Adrenal gland (tissue), 12 donors: ENCODE measurements around the gene TAF6. TPM values are rescaled to one million over a fixed set of nuclear protein-coding genes. Genes with fewer than 3 reads are reported as not detected.
A peak's percentile ranks its signal among the peaks of the same experiment; 100 is the strongest.

ENCODE experiments used
- DNase-seq, 7 donors: peaks; one replicate each; pipeline ENCODE4 v3.0.0-alpha.2; 2019 to 2020
- H3K27ac ChIP-seq, 5 donors: fragments of 200-600 bp; sonication (generic) in 4 of 5; 1 replicate in 3 of 5; 2 replicates in 2 of 5; pipeline versions ENCODE4 v1.5.1 to v1.8.0; 2016 to 2020; ENCODE audit warnings: mild to moderate bottlenecking in 1 of 5
- H3K27me3 ChIP-seq: fragments of 200-600 bp; 2 replicates; pipeline ENCODE4 v1.8.0; 2021
- H3K36me3 ChIP-seq, 2 donors: fragments of 200-600 bp; replicated peaks in 1 of 2; 1 replicate in 1 of 2; 2 replicates in 1 of 2; pipeline versions ENCODE4 v1.5.1 to v1.8.0; 2018 to 2022
- H3K4me1 ChIP-seq, 2 donors: fragments of 200-600 bp; replicated peaks in 1 of 2; 1 replicate in 1 of 2; 2 replicates in 1 of 2; pipeline versions ENCODE4 v1.5.1 to v1.8.0; 2018 to 2021
- H3K4me3 ChIP-seq, 4 donors: fragments of 200-600 bp; sonication (generic) in 3 of 4; one replicate each; pipeline ENCODE4 v1.5.1; 2016 to 2018
- H3K9me3 ChIP-seq, 3 donors: fragments of 200-600 bp; sonication (generic) in 1 of 3; replicated peaks in 1 of 3; 1 replicate in 2 of 3; 2 replicates in 1 of 3; pipeline versions ENCODE4 v1.5.1 to v1.8.0; 2016 to 2021
- POLR2A ChIP-seq, 2 donors: fragments of 450-650 bp; IDR thresholded peaks; one replicate each; pipeline ENCODE4 v1.6.1; 2017; ENCODE audit warnings: antibody characterized with exemption in 2 of 2, mild to moderate bottlenecking in 2 of 2, moderate library complexity in 1 of 2
- WGBS, 4 donors: extraction: QIAGEN DNeasy Blood & Tissue Kit in 2 of 4; methylation state at CpG; one replicate each; pipeline versions ENCODE4 v1.1.5 to v1.1.7; 2013 to 2017; 5-methylcytosine and 5-hydroxymethylcytosine counted together
- intact Hi-C, 2 donors: fragments of 100-400 bp; cut with DNase I; formaldehyde crosslinking; loops; one replicate each; pipeline versions ENCODE4 v1.14.1 to v1.15.0; 2022 to 2023
- polyA plus RNA-seq, 3 donors: library from polyadenylated mRNA; stranded (reverse); fragments of 200-250 nt in 2 of 3; fragments of 350-450 nt in 1 of 3; fragmentation: Illumina TruSeq in 1 of 3; extraction: RNeasy Lipid Tissue Mini Kit (QIAGEN cat#74804) in 1 of 3; gene quantifications; one replicate each; pipeline ENCODE4 v1.2.3, GENCODE V29; 2013 to 2014
- total RNA-seq, 9 donors: library from RNA; depleted of rRNA in 4 of 9; stranded (reverse); fragments of >200 nt in 4 of 9; fragments of 120-200 nt in 1 of 9; fragmentation: NEBNext Ultra II Directional in 1 of 9; extraction: Animal tissue kit (Norgen Biotek cat#: 25700) in 1 of 9; gene quantifications; one replicate each; pipeline versions ENCODE4 v1.1.0 to v1.2.4, GENCODE V29; 2013 to 2023
- TF ChIP-seq, protein P1 (sequence below), 6 experiments: fragments of 450-650 bp in 4 of 6; fragments of 200-600 bp in 2 of 6; sonication (generic) in 1 of 6; IDR thresholded peaks; 1 replicate in 5 of 6; 2 replicates in 1 of 6; pipeline versions ENCODE4 v1.5.1 to v1.8.0; 2016 to 2021; ENCODE audit warnings: antibody characterized with exemption in 6 of 6, mild to moderate bottlenecking in 2 of 6, moderate library complexity in 1 of 6
- donor health status: healthy with polysubstance abuse.
- donor health status: Bipolar disorder and iron deficiency.
- donor health status: DM: yes; HTN: yes; CAD: no.
- donor health status: DM: no; HTN: no; CAD: no.
- donor health status: DM: no; HTN: no; CAD: no.
- donor health status: DM: yes; HTN: yes; CAD: no.

Gene TAF6
- total and polyA plus RNA-seq, 12 donors: 16.0 to 141 (median 68.7) TPM

DNA sequence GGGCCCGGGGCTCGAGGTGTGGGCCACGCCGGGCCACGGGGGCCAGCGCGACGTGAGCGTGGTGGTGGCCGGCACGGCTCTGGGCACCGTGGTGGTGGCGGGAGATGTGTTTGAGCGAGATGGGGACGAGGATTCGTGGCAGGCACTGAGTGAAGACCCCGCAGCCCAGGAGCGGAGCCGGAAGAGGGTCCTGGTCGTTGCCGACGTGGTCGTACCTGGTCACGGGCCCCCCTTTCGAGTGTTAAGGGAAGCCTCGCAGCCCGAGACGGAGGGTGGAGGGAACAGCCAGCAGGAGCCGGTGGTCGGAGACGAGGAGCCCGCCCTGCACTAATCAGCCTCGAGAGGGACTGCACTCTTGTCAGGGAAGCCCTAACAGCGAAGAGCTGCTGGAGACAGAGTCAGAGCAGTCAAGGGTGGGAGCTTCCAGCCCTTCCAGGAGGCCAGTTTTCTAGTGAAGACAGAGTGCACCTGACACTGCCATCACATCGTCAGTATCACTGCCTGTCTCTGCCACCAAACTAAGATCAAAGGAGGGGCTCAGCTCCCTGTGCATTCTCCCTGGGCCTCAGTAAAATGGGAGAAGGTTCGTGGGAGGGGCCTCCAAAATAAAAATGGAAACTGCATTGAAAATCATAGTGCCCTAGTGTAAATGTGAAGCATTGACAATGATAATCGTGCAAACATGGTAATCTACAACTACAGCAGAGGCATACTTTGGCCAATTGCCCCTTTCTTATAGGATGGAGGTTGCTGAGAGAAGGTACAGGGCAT, 8.9 kb upstream of the TAF6 start:
- Histone ChIP-seq H3K4me1 (peaks cover 14 to 26% of the 10 kb centered on the region in 2 donors), H3K27me3 (no peaks in the 10 kb centered on the region), H3K36me3 (no peaks in the 10 kb centered on the region), H3K9me3 (no peaks in the 10 kb centered on the region), H3K4me3 (peak overlapping the region; percentile 25 to 95 (median 71)), H3K27ac (peak overlapping the region in 3 of 5 donors; percentile 87 to 99 (median 95))
- TF ChIP-seq, protein P1, sequence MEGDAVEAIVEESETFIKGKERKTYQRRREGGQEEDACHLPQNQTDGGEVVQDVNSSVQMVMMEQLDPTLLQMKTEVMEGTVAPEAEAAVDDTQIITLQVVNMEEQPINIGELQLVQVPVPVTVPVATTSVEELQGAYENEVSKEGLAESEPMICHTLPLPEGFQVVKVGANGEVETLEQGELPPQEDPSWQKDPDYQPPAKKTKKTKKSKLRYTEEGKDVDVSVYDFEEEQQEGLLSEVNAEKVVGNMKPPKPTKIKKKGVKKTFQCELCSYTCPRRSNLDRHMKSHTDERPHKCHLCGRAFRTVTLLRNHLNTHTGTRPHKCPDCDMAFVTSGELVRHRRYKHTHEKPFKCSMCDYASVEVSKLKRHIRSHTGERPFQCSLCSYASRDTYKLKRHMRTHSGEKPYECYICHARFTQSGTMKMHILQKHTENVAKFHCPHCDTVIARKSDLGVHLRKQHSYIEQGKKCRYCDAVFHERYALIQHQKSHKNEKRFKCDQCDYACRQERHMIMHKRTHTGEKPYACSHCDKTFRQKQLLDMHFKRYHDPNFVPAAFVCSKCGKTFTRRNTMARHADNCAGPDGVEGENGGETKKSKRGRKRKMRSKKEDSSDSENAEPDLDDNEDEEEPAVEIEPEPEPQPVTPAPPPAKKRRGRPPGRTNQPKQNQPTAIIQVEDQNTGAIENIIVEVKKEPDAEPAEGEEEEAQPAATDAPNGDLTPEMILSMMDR (IDR thresholded peaks at IDR 0.05): no peak
- no peak for TF ChIP-seq POLR2A (IDR thresholded peaks at IDR 0.05)
- intact Hi-C loops: no loop called here
- 4 to 6% (median 5%) methylated on average over 22 to 37 of the region's 37 CpGs for WGBS, 4 donors
- DNase-seq: peak in 3 of 7 donors; percentile 38 to 43 (median 39)

DNA sequence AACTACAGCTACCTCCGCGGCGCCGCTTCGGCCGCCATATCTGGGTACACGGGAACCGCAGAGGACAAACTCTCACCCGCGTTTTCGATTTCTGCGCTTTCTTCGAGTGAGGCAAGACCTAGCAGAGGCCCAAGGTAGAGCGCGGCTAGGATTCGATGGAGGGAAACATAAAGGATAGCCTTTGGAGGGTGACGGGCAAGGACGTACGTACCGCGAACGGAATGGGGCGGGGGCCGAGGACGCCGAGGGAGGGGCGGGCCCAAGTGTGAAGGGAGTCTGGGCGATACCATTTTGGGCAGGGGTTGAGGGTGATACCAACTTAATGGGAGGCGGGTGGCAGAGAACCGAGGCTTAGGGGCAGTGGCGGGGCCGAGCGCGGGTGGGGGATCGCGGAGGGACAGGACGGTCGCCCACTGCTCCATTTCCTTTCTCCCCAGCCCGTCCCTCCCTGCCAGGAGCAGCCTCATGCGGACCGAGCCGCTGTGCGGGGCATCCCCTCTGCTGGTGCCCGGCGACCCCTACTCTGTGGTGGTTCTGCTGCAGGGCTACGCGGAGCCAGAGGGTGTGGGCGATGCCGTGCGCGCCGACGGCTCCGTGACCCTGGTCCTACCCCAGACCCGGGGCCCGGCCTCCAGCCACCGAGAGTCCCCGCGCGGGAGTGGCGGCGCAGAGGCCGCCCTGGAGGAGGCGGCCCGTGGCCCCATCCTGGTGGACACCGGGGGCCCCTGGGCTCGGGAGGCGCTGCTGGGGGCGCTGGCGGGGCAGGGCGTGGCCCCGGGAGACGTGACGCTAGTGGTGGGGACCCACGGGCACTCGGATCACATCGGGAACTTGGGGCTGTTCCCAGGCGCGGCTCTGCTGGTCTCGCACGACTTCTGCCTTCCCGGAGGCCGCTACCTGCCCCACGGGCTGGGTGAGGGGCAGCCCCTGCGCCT, 8.0 kb upstream of the TAF6 start, which contains the start of gene MBLAC1:
Gene MBLAC1, plus strand, starts transcription at position 37 of the 935 bp plus-strand sequence. Its CDS starts 429 bp downstream, at position 466.
- WGBS, 4 donors: 0 to 1% (median 0%) methylated on average over 24 to 85 of the region's 85 CpGs
- H3K4me1 ChIP-seq: peaks cover 14 to 26% of the 10 kb centered on the region in 2 donors
- no peaks in the 10 kb centered on the region for H3K9me3 ChIP-seq
- intact Hi-C loops: no loop called here
- H3K36me3 ChIP-seq: no peaks in the 10 kb centered on the region
- TF ChIP-seq POLR2A (IDR thresholded peaks at IDR 0.05): peak; percentile 22 to 59
- TF ChIP-seq, protein P1 (IDR thresholded peaks at IDR 0.05): no peak
- DNase-seq: peak; percentile 88 to 94 (median 91)
- H3K27ac ChIP-seq: peak within 1 kb of the TSS; percentile 87 to 99 (median 92)
- no peaks in the 10 kb centered on the region for H3K27me3 ChIP-seq
- H3K4me3 ChIP-seq: peak within 1 kb of the TSS; percentile 57 to 95 (median 71)

DNA sequence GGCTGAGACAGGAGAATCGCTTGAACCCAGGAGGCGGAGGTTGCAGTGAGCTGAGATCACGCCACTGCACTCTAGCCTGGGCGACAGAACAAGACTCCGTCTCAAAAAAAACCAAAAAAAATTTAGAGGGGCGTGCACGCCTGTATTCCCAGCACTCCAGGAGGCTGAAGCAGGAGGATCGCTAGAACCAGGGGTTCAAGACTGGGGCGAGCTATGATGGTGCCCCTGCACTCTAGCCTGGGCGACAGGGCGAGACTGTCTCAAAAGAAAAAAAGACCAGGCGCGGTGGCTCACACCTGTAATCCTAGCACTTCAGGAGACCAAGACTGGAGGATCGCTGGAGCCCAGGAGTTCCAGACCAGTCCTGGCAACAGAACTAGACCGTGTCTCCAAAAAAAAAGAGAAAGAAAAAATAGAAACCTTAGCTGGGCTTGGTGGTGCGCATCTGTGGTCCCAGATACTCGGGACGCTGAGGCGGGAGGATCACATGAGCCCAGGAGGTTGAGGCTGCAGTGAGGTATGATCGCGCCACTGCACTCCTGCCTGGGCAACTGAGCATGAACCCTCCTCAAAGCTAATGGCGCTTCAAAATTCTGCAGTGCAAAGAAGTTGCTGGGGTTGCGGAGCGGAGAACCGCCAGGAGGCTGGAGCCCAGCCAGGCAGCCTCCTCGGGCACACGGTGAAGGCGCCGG, 7.2 kb upstream of the TAF6 start:
- Histone ChIP-seq H3K36me3 (no peaks in the 10 kb centered on the region), H3K27ac (peak overlapping the region; percentile 87 to 99 (median 92)), H3K4me3 (peak overlapping the region; percentile 57 to 95 (median 71)), H3K27me3 (no peaks in the 10 kb centered on the region), H3K4me1 (peaks cover 14 to 26% of the 10 kb centered on the region in 2 donors), H3K9me3 (no peaks in the 10 kb centered on the region)
- intact Hi-C loops: no loop called here
- TF ChIP-seq, protein P1 (IDR thresholded peaks at IDR 0.05): peak in 1 of 6 experiments; percentile 12
- no peak for TF ChIP-seq POLR2A (IDR thresholded peaks at IDR 0.05)
- 11 to 20% (median 13%) methylated on average over 17 to 29 of the region's 29 CpGs for WGBS, 4 donors
- DNase-seq: no peak
